Measurements from ENCODE around the gene LINGO1.

Gene LINGO1

GRCh38 chr15:77630956-77631744, 1.6 kb downstream of the LINGO1 start:
- no peak for DNase-seq

- DNase-seq, result no peak
Observed at GRCh38 chr15:77630056-77630455, 2.7 kb downstream of the LINGO1 start.

- DNase-seq, result no peak
Observed at GRCh38 chr15:77629070-77630030, 3.4 kb downstream of the LINGO1 start.

GRCh38 chr15:77628010-77628409, 4.7 kb downstream of the LINGO1 start:
- DNase-seq, result no peak

- DNase-seq, result no peak
Observed at GRCh38 chr15:77627581-77627980, 5.1 kb downstream of the LINGO1 start.

GRCh38 chr15:77627067-77627466, 5.6 kb downstream of the LINGO1 start:
- no peak for DNase-seq

- DNase-seq, result no peak
Observed at GRCh38 chr15:77626002-77626401, 6.7 kb downstream of the LINGO1 start.

GRCh38 chr15:77625376-77625775, 7.3 kb downstream of the LINGO1 start:
- no peak for DNase-seq

GRCh38 chr15:77624868-77625267, 7.8 kb downstream of the LINGO1 start:
- DNase-seq, result no peak

- no peak for DNase-seq
Observed at GRCh38 chr15:77623755-77624524, 8.8 kb downstream of the LINGO1 start.

GRCh38 chr15:77622934-77623754, 9.6 kb downstream of the LINGO1 start:
- no peak for DNase-seq

GRCh38 chr15:77622209-77622933, 10.3 kb downstream of the LINGO1 start:
- DNase-seq, result no peak

GRCh38 chr15:77621847-77622208, 10.9 kb downstream of the LINGO1 start:
- no peak for DNase-seq

GRCh38 chr15:77620960-77621647, 11.6 kb downstream of the LINGO1 start:
- no peak for DNase-seq

- DNase-seq, result no peak
Observed at GRCh38 chr15:77620297-77620696, 12.4 kb downstream of the LINGO1 start.

GRCh38 chr15:77619883-77620282, 12.8 kb downstream of the LINGO1 start:
- no peak for DNase-seq

- no peak for DNase-seq
Observed at GRCh38 chr15:77617476-77618230, 15.1 kb downstream of the LINGO1 start.

GRCh38 chr15:77616072-77616471, 16.6 kb downstream of the LINGO1 start:
- DNase-seq, result no peak

- DNase-seq, result no peak
Observed at GRCh38 chr15:77615472-77615871, 17.2 kb downstream of the LINGO1 start.

GRCh38 chr15:77614251-77614806, 18.4 kb downstream of the LINGO1 start:
- DNase-seq, result no peak
